Endothelial cell of umbilical vein (primary cell): ENCODE measurements around the gene ATOSB. TPM values are rescaled to one million over a fixed set of nuclear protein-coding genes. Genes with fewer than 3 reads are reported as not detected.
A peak's percentile ranks its signal among the peaks of the same experiment; 100 is the strongest.

Source experiments
- BruUV-seq: library from RNA; stranded (reverse); fragments of 400-500 nt; replicated peaks from 2 replicates; lab custom pipeline; 2021; lab: Mats Ljungman, UMichigan
- CTCF ChIA-PET: fragments of 300-600, 350-600 bp; sonication (Branson Sonifier 250); formaldehyde crosslinking; loops from one replicate; lab custom pipeline; 2021; ENCODE audit warnings: antibody characterized with exemption, inconsistent platforms; lab: Charles Lee
- POLR2A ChIA-PET: fragments of 300-600, 350-600 bp; sonication (Branson Sonifier 250); formaldehyde crosslinking; loops from one replicate; lab custom pipeline; 2021; ENCODE audit warnings: antibody characterized with exemption, inconsistent platforms; lab: Charles Lee
- DNase-seq: peaks from one replicate; pipeline ENCODE4 v3.0.0-alpha.2; 2011; ENCODE audit warnings: low read depth, low spot score
- FAIRE-seq: peaks from 2 replicates; lab custom pipeline; 2011; peaks lifted over from hg19 to GRCh38; lab: Jason Lieb, UNC
- H2AFZ ChIP-seq: 2 replicates; pipeline ENCODE4 v1.6.0; 2012; ENCODE audit warnings: low read depth, low read length, control low read depth, inconsistent platforms
- H3K27ac ChIP-seq: 2 replicates; pipeline ENCODE4 v1.5.1; 2011; ENCODE audit warnings: low read depth, mild to moderate bottlenecking, control low read depth, low read length, moderate library complexity; ENCODE audit not compliant: insufficient read depth
- H3K27me3 ChIP-seq, 2 experiments: 2 replicates each; pipeline versions ENCODE4 v1.6.0 to v1.6.1; 2011; ENCODE audit warnings: low read length in 2 of 2, mixed read lengths in 1 of 2; ENCODE audit not compliant: control insufficient read depth in 2 of 2, insufficient read depth in 2 of 2
- H3K36me3 ChIP-seq, 2 experiments: 2 replicates in 1 of 2; 3 replicates in 1 of 2; pipeline ENCODE4 v1.5.1; 2011; ENCODE audit warnings: low read length in 2 of 2, mild to moderate bottlenecking in 1 of 2, moderate library complexity in 1 of 2; ENCODE audit not compliant: control insufficient read depth in 2 of 2, insufficient read depth in 2 of 2; ENCODE audit errors: extremely low read depth in 1 of 2
- H3K4me1 ChIP-seq: 3 replicates; pipeline ENCODE4 v1.5.1; 2011; ENCODE audit warnings: mild to moderate bottlenecking, low read length; ENCODE audit not compliant: control insufficient read depth, insufficient read depth; ENCODE audit errors: extremely low read depth
- H3K4me2 ChIP-seq: 2 replicates; pipeline ENCODE4 v1.6.1; 2011; ENCODE audit warnings: low read length, control low read depth, mixed read lengths; ENCODE audit not compliant: insufficient read depth
- H3K4me3 ChIP-seq, 3 experiments: fragments of 200-600 bp in 1 of 3; sonication (generic), shearing (Covaris generic) in 1 of 3; replicated peaks in 1 of 3; 2 replicates each; pipeline ENCODE4 v1.5.1; 2011 to 2016; ENCODE audit warnings: control low read depth in 3 of 3, low read length in 3 of 3, mild to moderate bottlenecking in 2 of 3, inconsistent platforms in 1 of 3, low read depth in 1 of 3, moderate library complexity in 1 of 3; ENCODE audit not compliant: insufficient read depth in 1 of 3
- H3K79me2 ChIP-seq: 2 replicates; pipeline ENCODE4 v1.6.0; 2012; ENCODE audit warnings: low read length, inconsistent platforms; ENCODE audit not compliant: control insufficient read depth, insufficient read depth
- H3K9ac ChIP-seq: replicated peaks from 2 replicates; pipeline ENCODE3; 2011; ENCODE audit warnings: low read length, control low read depth; ENCODE audit not compliant: insufficient read depth; ENCODE audit errors: extremely low read depth
- H3K9me1 ChIP-seq: replicated peaks from 3 replicates; pipeline ENCODE4 v1.6.0; 2011; ENCODE audit warnings: mild to moderate bottlenecking, low read length; ENCODE audit not compliant: control insufficient read depth, insufficient read depth; ENCODE audit errors: extremely low read depth
- H3K9me3 ChIP-seq: replicated peaks from 2 replicates; pipeline ENCODE4 v1.5.1; 2012; ENCODE audit warnings: low read length, inconsistent platforms; ENCODE audit not compliant: control insufficient read depth, insufficient read depth
- H4K20me1 ChIP-seq: replicated peaks from 2 replicates; pipeline ENCODE3; 2011; ENCODE audit warnings: mild to moderate bottlenecking, low read length; ENCODE audit not compliant: control insufficient read depth, insufficient read depth; ENCODE audit errors: extremely low read depth
- EZH2 ChIP-seq: IDR thresholded peaks from 2 replicates; pipeline ENCODE4 v1.6.1; 2012; ENCODE audit warnings: borderline replicate concordance, low read depth, mild to moderate bottlenecking, moderate library complexity, low read length, inconsistent platforms; ENCODE audit not compliant: severe bottlenecking
- FOS ChIP-seq: IDR thresholded peaks from 2 replicates; pipeline ENCODE4 v1.6.1; 2011; ENCODE audit warnings: mild to moderate bottlenecking, low read length, moderate library complexity, borderline replicate concordance; ENCODE audit not compliant: insufficient read depth
- GATA2 ChIP-seq: IDR thresholded peaks from 2 replicates; pipeline ENCODE4 v1.7.0; 2011; ENCODE audit warnings: low read depth, mild to moderate bottlenecking, moderate library complexity, mixed read lengths, low read length; ENCODE audit not compliant: insufficient read length, insufficient read depth
- JUN ChIP-seq: IDR thresholded peaks from 2 replicates; pipeline ENCODE4 v1.6.1; 2011; ENCODE audit warnings: borderline replicate concordance, low read depth; ENCODE audit not compliant: insufficient read length, insufficient read depth
- MYC ChIP-seq: IDR thresholded peaks from one replicate; pipeline ENCODE4 v1.6.1; 2011; ENCODE audit warnings: mild to moderate bottlenecking, low read depth, low read length
- POLR2A ChIP-seq: IDR thresholded peaks from 2 replicates; pipeline ENCODE4 v1.6.1; 2012; ENCODE audit warnings: low read depth, mild to moderate bottlenecking, control low read depth, low read length
- POLR2AphosphoS5 ChIP-seq: IDR thresholded peaks from 2 replicates; pipeline ENCODE4 v1.6.1; 2012; ENCODE audit warnings: low read depth, mild to moderate bottlenecking, control low read depth, low read length, moderate library complexity; ENCODE audit not compliant: insufficient read depth
- dilution Hi-C: fragments of 300-500 bp; cut with MboI; formaldehyde crosslinking; loops from one replicate; pipeline ENCODE4 v1.15.0; 2019; ENCODE audit warnings: low sequenced_read_pairs; ENCODE audit not compliant: extremely low pct_ligation_motif_present
- intact Hi-C: fragments of 100-400 bp; cut with micrococcal nuclease; formaldehyde crosslinking; loops from one replicate; pipeline ENCODE4 v1.10.0; 2022
- polyA plus RNA-seq, 4 experiments: library from polyadenylated mRNA; depleted of rRNA in 3 of 4; stranded (reverse) in 3 of 4; unstranded in 1 of 4; fragments of >200 nt; gene quantifications; 2 replicates each; pipeline versions ENCODE4 v1.2.1 to v1.2.3, GENCODE V29; 2011 to 2012; ENCODE audit warnings: missing spikeins in 1 of 4
- total RNA-seq: library from RNA; stranded (reverse); gene quantifications from 2 replicates; pipeline ENCODE4 v1.2.3, GENCODE V29; 2021
- TF ChIP-seq, protein P1 (sequence below): IDR thresholded peaks from 2 replicates; pipeline ENCODE4 v1.6.1; 2011; ENCODE audit not compliant: insufficient read depth, insufficient read length
- TF ChIP-seq, protein P2 (sequence below), 2 donors: IDR thresholded peaks; 1 replicate in 1 of 2; 2 replicates in 1 of 2; pipeline ENCODE4 v1.5.1; 2011; ENCODE audit warnings: low read length in 2 of 2, mild to moderate bottlenecking in 2 of 2, moderate library complexity in 2 of 2, control low read depth in 1 of 2, inconsistent platforms in 1 of 2, low read depth in 1 of 2; ENCODE audit not compliant: insufficient read depth in 1 of 2; ENCODE audit errors: extremely low read depth in 1 of 2

Gene ATOSB
- total and polyA plus RNA-seq, 2 donors (not counting 3 experiments of a cell fraction or from before 2014, with no cell fraction given), result 34.7 to 58.0 TPM

DNA sequence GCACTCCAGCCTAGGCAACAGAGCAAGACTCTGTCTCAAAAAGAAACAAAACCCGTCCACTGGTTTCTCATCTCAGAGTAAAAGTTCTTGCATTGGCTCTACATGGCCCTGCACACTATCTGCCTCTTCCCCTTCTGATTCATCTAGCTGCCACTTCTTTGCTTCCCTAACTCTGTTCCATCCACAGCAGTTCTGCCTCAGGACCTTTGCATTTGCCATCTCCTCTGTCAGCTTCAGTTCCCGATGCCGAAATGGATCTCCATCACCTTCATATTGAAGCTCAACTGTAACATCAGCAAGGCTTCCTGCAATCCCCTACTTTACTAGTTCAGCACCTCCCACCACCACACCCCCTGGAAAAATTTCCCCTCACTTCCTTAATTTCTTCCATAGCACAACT, 18.1 kb downstream of the ATOSB start:
- peaks cover 7 to 24% of the 10 kb centered on the region in 2 experiments for H3K36me3 ChIP-seq
- DNase-seq (no peak), FAIRE-seq (peak; percentile 18)
- H3K27me3 ChIP-seq, result no peaks in the 10 kb centered on the region
- dilution Hi-C loops (no loop called here), intact Hi-C loops (no loop called here)
- ChIA-PET POLR2A (no interaction called here), CTCF (interaction anchor here (1.7 to 2.4 kb wide), 4 partner anchors 16 to 198 kb away, joined by 10 to 38 read pairs (median 12); partner anchors contain the start of genes FANCG and VCP)
- no peaks in the 10 kb centered on the region for H3K9me3 ChIP-seq
- no peak overlapping the region for H3K9ac ChIP-seq
- H3K4me2 ChIP-seq, result no peak overlapping the region
- peaks cover 9% of the 10 kb centered on the region for H3K4me1 ChIP-seq
- H3K79me2 ChIP-seq, result peaks cover 10% of the 10 kb centered on the region
- TF ChIP-seq POLR2A (no peak), JUN (no peak), GATA2 (no peak), FOS (no peak), EZH2 (no peak), MYC (no peak), POLR2AphosphoS5 (no peak)
- TF ChIP-seq, protein P1, sequence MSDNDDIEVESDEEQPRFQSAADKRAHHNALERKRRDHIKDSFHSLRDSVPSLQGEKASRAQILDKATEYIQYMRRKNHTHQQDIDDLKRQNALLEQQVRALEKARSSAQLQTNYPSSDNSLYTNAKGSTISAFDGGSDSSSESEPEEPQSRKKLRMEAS, result no peak
- TF ChIP-seq, protein P2, sequence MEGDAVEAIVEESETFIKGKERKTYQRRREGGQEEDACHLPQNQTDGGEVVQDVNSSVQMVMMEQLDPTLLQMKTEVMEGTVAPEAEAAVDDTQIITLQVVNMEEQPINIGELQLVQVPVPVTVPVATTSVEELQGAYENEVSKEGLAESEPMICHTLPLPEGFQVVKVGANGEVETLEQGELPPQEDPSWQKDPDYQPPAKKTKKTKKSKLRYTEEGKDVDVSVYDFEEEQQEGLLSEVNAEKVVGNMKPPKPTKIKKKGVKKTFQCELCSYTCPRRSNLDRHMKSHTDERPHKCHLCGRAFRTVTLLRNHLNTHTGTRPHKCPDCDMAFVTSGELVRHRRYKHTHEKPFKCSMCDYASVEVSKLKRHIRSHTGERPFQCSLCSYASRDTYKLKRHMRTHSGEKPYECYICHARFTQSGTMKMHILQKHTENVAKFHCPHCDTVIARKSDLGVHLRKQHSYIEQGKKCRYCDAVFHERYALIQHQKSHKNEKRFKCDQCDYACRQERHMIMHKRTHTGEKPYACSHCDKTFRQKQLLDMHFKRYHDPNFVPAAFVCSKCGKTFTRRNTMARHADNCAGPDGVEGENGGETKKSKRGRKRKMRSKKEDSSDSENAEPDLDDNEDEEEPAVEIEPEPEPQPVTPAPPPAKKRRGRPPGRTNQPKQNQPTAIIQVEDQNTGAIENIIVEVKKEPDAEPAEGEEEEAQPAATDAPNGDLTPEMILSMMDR (IDR thresholded peaks at IDR 0.05; ENCODE audit: extremely low read depth in 1 of 2, insufficient read depth in 1 of 2, low read depth in 1 of 2, low read length in 2 of 2), result no peak
- no peaks in the 10 kb centered on the region for H3K9me1 ChIP-seq
- H3K27ac ChIP-seq, result no peak overlapping the region
- BruUV-seq, result no TSS peak
- no peak overlapping the region for H2AFZ ChIP-seq
- H3K4me3 ChIP-seq, result no peak overlapping the region
- no peaks in the 10 kb centered on the region for H4K20me1 ChIP-seq
